Transverse colon (tissue), 4 donors: ENCODE results near the gene KRTAP10-10. TPM values are rescaled to one million over a fixed set of nuclear protein-coding genes. Genes with fewer than 3 reads are reported as not detected.
"Not testable (repeated sequence)": the region's sequence is repeated elsewhere in the genome, so short reads cannot be mapped to it uniquely, and the experiment has no call there.

Experiments used
- DNase-seq: peaks from one replicate; pipeline ENCODE4 v3.0.0-alpha.2; 2019
- H3K27ac ChIP-seq, 4 donors: fragments of 200-600 bp; sonication (generic); 2 replicates each; pipeline ENCODE4 v1.5.1; 2016 to 2018; ENCODE audit warnings: inconsistent platforms in 4 of 4
- H3K27me3 ChIP-seq: fragments of 200-600 bp; sonication (generic); 2 replicates; pipeline ENCODE4 v1.5.1; 2017; ENCODE audit warnings: inconsistent platforms
- H3K36me3 ChIP-seq, 4 donors: fragments of 200-600 bp; sonication (generic); 2 replicates each; pipeline ENCODE4 v1.5.1; 2017 to 2019; ENCODE audit warnings: inconsistent platforms in 4 of 4
- H3K4me1 ChIP-seq, 4 donors: fragments of 200-600 bp; sonication (generic); 2 replicates each; pipeline ENCODE4 v1.5.1; 2017 to 2020; ENCODE audit warnings: inconsistent platforms in 4 of 4
- H3K4me3 ChIP-seq, 4 donors: fragments of 200-600 bp; sonication (generic); 1 replicate in 1 of 4; 2 replicates in 3 of 4; pipeline versions ENCODE4 v1.5.1 to v1.6.1; 2017 to 2019; ENCODE audit warnings: inconsistent platforms in 4 of 4
- H3K9me3 ChIP-seq, 2 donors: fragments of 200-600 bp; sonication (generic); 2 replicates each; pipeline ENCODE4 v1.5.1; 2017 to 2019; ENCODE audit warnings: inconsistent platforms in 2 of 2
- CTCF ChIP-seq, 5 experiments: fragments of 200-600 bp in 3 of 5; fragments of 450-650 bp in 2 of 5; sonication (generic) in 3 of 5; IDR thresholded peaks; 1 replicate in 2 of 5; 2 replicates in 3 of 5; pipeline ENCODE4 v1.5.1; 2016 to 2017; ENCODE audit warnings: antibody characterized with exemption in 5 of 5, inconsistent platforms in 3 of 5, mild to moderate bottlenecking in 2 of 5, moderate library complexity in 1 of 5
- EP300 ChIP-seq: sonication (generic); formaldehyde crosslinking; IDR thresholded peaks from one replicate; pipeline ENCODE4 v1.6.1; 2017; ENCODE audit warnings: antibody characterized with exemption, low read depth
- POLR2A ChIP-seq: fragments of 450-650 bp; IDR thresholded peaks from one replicate; pipeline ENCODE4 v1.6.1; 2016; ENCODE audit warnings: antibody characterized with exemption, mild to moderate bottlenecking, moderate library complexity
- POLR2AphosphoS5 ChIP-seq, 3 donors: sonication (generic); formaldehyde crosslinking; IDR thresholded peaks; one replicate each; pipeline ENCODE4 v1.6.1; 2016; ENCODE audit warnings: antibody characterized with exemption in 3 of 3
- WGBS, 2 donors: methylation state at CpG; one replicate each; pipeline ENCODE4 v1.1.5; 2018; ENCODE audit warnings: low coverage in 1 of 2; 5-methylcytosine and 5-hydroxymethylcytosine counted together
- in situ Hi-C, 4 donors: fragments of 200-750 bp; cut with MboI; loops; one replicate each; pipeline versions ENCODE4 v1.15.0 to v1.15.1; 2017; ENCODE audit warnings: low sequenced_read_pairs in 3 of 4, low pct_ligation_motif_present in 1 of 4, low pct_unique_long_range_greater_than_20kb in 1 of 4
- intact Hi-C: fragments of 100-400 bp; cut with DNase I; formaldehyde crosslinking; loops from one replicate; pipeline ENCODE4 v1.15.1; 2023; ENCODE audit warnings: low total_unique reads
- total RNA-seq, 4 donors: library from RNA; depleted of rRNA; stranded (reverse); fragments of >200 nt; gene quantifications; one replicate each; pipeline ENCODE4 v1.1.0, GENCODE V29; 2016

KRTAP10-10 gene
- total RNA-seq, 4 donors from 2014 or later = not detected

GRCh38 chr21:44636209-44637017 lies 743 bp upstream of the KRTAP10-10 start:
- no peak for DNase-seq
- Histone ChIP-seq H3K27me3 (peaks cover 10% of the 10 kb centered on the region), H3K9me3 (peaks cover 4 to 18% of the 10 kb centered on the region in 2 donors), H3K4me1 (no peaks in the 10 kb centered on the region), H3K36me3 (no peaks in the 10 kb centered on the region), H3K4me3 (no peak overlapping the region), H3K27ac (no peak overlapping the region)
- WGBS, 2 donors = 80 to 85% methylated on average over 2 to 15 of the region's 15 CpGs
- TF ChIP-seq CTCF (IDR thresholded peaks at IDR 0.05) (no peak), POLR2AphosphoS5 (IDR thresholded peaks at IDR 0.05) (no peak), EP300 (no peak), POLR2A (no peak)
- in situ Hi-C loops = no loop called here
- intact Hi-C loops = no loop called here

- WGBS, 2 donors = 52% methylated on average over 10 of the region's 12 CpGs; no CpG with 5 or more reads in 1 of the 2 donors
- H3K36me3 ChIP-seq, H3K9me3 ChIP-seq, H3K4me3 ChIP-seq, H3K4me1 ChIP-seq, intact Hi-C loops, H3K27ac ChIP-seq, H3K27me3 ChIP-seq, DNase-seq, in situ Hi-C loops: not testable (repeated sequence)
Measured at GRCh38 chr21:44637851-44638348, 744 bp downstream of the KRTAP10-10 start.

- H3K27me3 ChIP-seq, H3K4me1 ChIP-seq, in situ Hi-C loops, H3K36me3 ChIP-seq, H3K27ac ChIP-seq, DNase-seq, H3K4me3 ChIP-seq, intact Hi-C loops, H3K9me3 ChIP-seq: not testable (repeated sequence)
- 77% methylated on average over 20 of the region's 21 CpGs; no CpG with 5 or more reads in 1 of the 2 donors for WGBS, 2 donors
Measured at GRCh38 chr21:44638506-44639330, 1.6 kb downstream of the KRTAP10-10 start.

- intact Hi-C loops = no loop called here
Measured at GRCh38 chr21:44639331-44639655, 2.1 kb downstream of the KRTAP10-10 start.

More at GRCh38 chr21:44639331-44639655, 2.1 kb downstream of the KRTAP10-10 start:
- Histone ChIP-seq H3K27me3 (peaks cover 10% of the 10 kb centered on the region), H3K4me1 (no peaks in the 10 kb centered on the region), H3K36me3 (no peaks in the 10 kb centered on the region), H3K9me3 (peaks cover 0 to 3% of the 10 kb centered on the region in 2 donors), H3K4me3 (no peak overlapping the region), H3K27ac (no peak overlapping the region)
- WGBS, 2 donors = 92% methylated on average over 10 of the region's 12 CpGs; no CpG with 5 or more reads in 1 of the 2 donors
- DNase-seq = no peak
- TF ChIP-seq POLR2AphosphoS5 (IDR thresholded peaks at IDR 0.05) (no peak), POLR2A (no peak), CTCF (IDR thresholded peaks at IDR 0.05) (no peak), EP300 (no peak)
- in situ Hi-C loops = no loop called here
